DMS153 (cell line): ENCODE measurements around the gene SVIL.
"Not testable (repeated sequence)": the region's sequence is repeated elsewhere in the genome, so short reads cannot be mapped to it uniquely, and the experiment has no call there.

Source experiments
- DNase-seq: peaks from one replicate; lab custom pipeline; 2025; lab: John Stamatoyannopoulos, UW

Gene SVIL

GRCh38 chr10:29515104-29515503 lies 119.7 kb downstream of the SVIL start:
- DNase-seq: not testable (repeated sequence)

GRCh38 chr10:29514306-29514705 lies 120.5 kb downstream of the SVIL start:
- DNase-seq: no peak

- DNase-seq: no peak
Measured at GRCh38 chr10:29512425-29512974, 122.3 kb downstream of the SVIL start.

- DNase-seq: not testable (repeated sequence)
Measured at GRCh38 chr10:29511806-29512205, 123.0 kb downstream of the SVIL start.

GRCh38 chr10:29510483-29511157 lies 124.2 kb downstream of the SVIL start:
- DNase-seq: not testable (repeated sequence)

- no peak for DNase-seq
Measured at GRCh38 chr10:29508554-29509244, 126.1 kb downstream of the SVIL start.

GRCh38 chr10:29507750-29508149 lies 127.0 kb downstream of the SVIL start:
- DNase-seq: not testable (repeated sequence)

- DNase-seq: not testable (repeated sequence)
Measured at GRCh38 chr10:29506324-29506921, 128.3 kb downstream of the SVIL start.

GRCh38 chr10:29502351-29502750 lies 132.4 kb downstream of the SVIL start:
- DNase-seq: no peak

GRCh38 chr10:29501692-29502091 lies 133.1 kb downstream of the SVIL start:
- no peak for DNase-seq

GRCh38 chr10:29499993-29500537 lies 134.7 kb downstream of the SVIL start:
- no peak for DNase-seq

- DNase-seq: no peak
Measured at GRCh38 chr10:29496341-29497162, 138.2 kb downstream of the SVIL start.

GRCh38 chr10:29495366-29495765 lies 139.4 kb downstream of the SVIL start:
- DNase-seq: no peak

- DNase-seq: no peak
Measured at GRCh38 chr10:29493697-29494096, 141.1 kb downstream of the SVIL start.

- DNase-seq: no peak
Measured at GRCh38 chr10:29492774-29493173, 142.0 kb downstream of the SVIL start.

- no peak for DNase-seq
Measured at GRCh38 chr10:29491918-29492317, 142.9 kb downstream of the SVIL start.

GRCh38 chr10:29490781-29491280 lies 143.9 kb downstream of the SVIL start:
- DNase-seq: not testable (repeated sequence)

- not testable (repeated sequence) for DNase-seq
Measured at GRCh38 chr10:29488471-29488870, 146.3 kb downstream of the SVIL start.

- not testable (repeated sequence) for DNase-seq
Measured at GRCh38 chr10:29487884-29488266, 146.9 kb downstream of the SVIL start.

GRCh38 chr10:29487032-29487883 lies 147.5 kb downstream of the SVIL start:
- DNase-seq: not testable (repeated sequence)

- no peak for DNase-seq
Measured at GRCh38 chr10:29486433-29486832, 148.3 kb downstream of the SVIL start.
